BLaER1 (cell line): ENCODE results near the gene TEX9.
"Not testable (repeated sequence)": the region's sequence is repeated elsewhere in the genome, so short reads cannot be mapped to it uniquely, and the experiment has no call there.

Experiments used
- H3K27ac ChIP-seq: shearing (Covaris generic); formaldehyde crosslinking; 2 replicates; pipeline ENCODE4 v1.8.1; 2022
- H3K27me3 ChIP-seq: shearing (Covaris generic); formaldehyde crosslinking; 2 replicates; pipeline ENCODE4 v1.8.1; 2022
- H3K36me3 ChIP-seq: shearing (Covaris generic); formaldehyde crosslinking; 2 replicates; pipeline ENCODE4 v1.8.1; 2022
- H3K4me1 ChIP-seq: shearing (Covaris generic); formaldehyde crosslinking; 2 replicates; pipeline ENCODE4 v1.8.1; 2022
- H3K4me2 ChIP-seq: shearing (Covaris generic); formaldehyde crosslinking; 2 replicates; pipeline ENCODE4 v1.8.1; 2022
- H3K4me3 ChIP-seq: shearing (Covaris generic); formaldehyde crosslinking; 2 replicates; pipeline ENCODE4 v1.8.1; 2022
- H3K9ac ChIP-seq: shearing (Covaris generic); formaldehyde crosslinking; 2 replicates; pipeline ENCODE4 v1.8.1; 2022
- H3K9me3 ChIP-seq: shearing (Covaris generic); formaldehyde crosslinking; 2 replicates; pipeline ENCODE4 v1.8.1; 2022
- H4K20me1 ChIP-seq: shearing (Covaris generic); formaldehyde crosslinking; 2 replicates; pipeline ENCODE4 v1.8.1; 2022
- Cebpa-rat ChIP-seq: shearing (Covaris generic); IDR thresholded peaks from 2 replicates; pipeline ENCODE4 v1.8.1; 2022

TEX9 gene

GRCh38 chr15:56365075-56365711 is at the start of gene TEX9:
TSS of gene TEX9 (plus strand) at chr15:56365426. CDS start at chr15:56365451, 25 bp downstream.
- H3K4me1 ChIP-seq: no peaks in the 10 kb centered on the region
- no peak within 1 kb of the TSS for H3K9ac ChIP-seq
- H3K36me3 ChIP-seq: no peaks in the 10 kb centered on the region
- peaks cover 45% of the 10 kb centered on the region for H3K9me3 ChIP-seq
- H3K27me3 ChIP-seq: peaks cover 21% of the 10 kb centered on the region
- no peak for TF ChIP-seq Cebpa-rat
- peak within 1 kb of the TSS; percentile 48 for H3K4me3 ChIP-seq
- H3K27ac ChIP-seq: no peak within 1 kb of the TSS
- peak within 1 kb of the TSS; percentile 44 for H3K4me2 ChIP-seq
- H4K20me1 ChIP-seq: no peaks in the 10 kb centered on the region

- not testable (repeated sequence) for H3K9ac ChIP-seq, H3K36me3 ChIP-seq, H3K27me3 ChIP-seq, H3K9me3 ChIP-seq, H3K4me2 ChIP-seq, H3K4me1 ChIP-seq, H3K4me3 ChIP-seq, H3K27ac ChIP-seq, H4K20me1 ChIP-seq
These were observed 48.7 kb upstream of the TEX9 start for GRCh38 chr15:56316561-56316960.

GRCh38 chr15:56320316-56320715 is 44.9 kb upstream of the TEX9 start:
- no peaks in the 10 kb centered on the region for H3K36me3 ChIP-seq
- no peak for TF ChIP-seq Cebpa-rat
- no peaks in the 10 kb centered on the region for H3K4me1 ChIP-seq
- no peak overlapping the region for H3K27ac ChIP-seq
- no peak overlapping the region for H3K9ac ChIP-seq
- H3K9me3 ChIP-seq: no peaks in the 10 kb centered on the region
- no peak overlapping the region for H3K4me2 ChIP-seq
- H3K4me3 ChIP-seq: no peak overlapping the region
- H4K20me1 ChIP-seq: no peaks in the 10 kb centered on the region
- H3K27me3 ChIP-seq: no peaks in the 10 kb centered on the region

GRCh38 chr15:56320861-56321260 is 44.4 kb upstream of the TEX9 start:
- H3K27me3 ChIP-seq: no peaks in the 10 kb centered on the region
- no peak overlapping the region for H3K4me3 ChIP-seq
- H3K4me1 ChIP-seq: no peaks in the 10 kb centered on the region
- H3K9ac ChIP-seq: no peak overlapping the region
- H4K20me1 ChIP-seq: no peaks in the 10 kb centered on the region
- H3K36me3 ChIP-seq: no peaks in the 10 kb centered on the region
- H3K27ac ChIP-seq: no peak overlapping the region
- H3K4me2 ChIP-seq: no peak overlapping the region
- no peak for TF ChIP-seq Cebpa-rat
- H3K9me3 ChIP-seq: no peaks in the 10 kb centered on the region

GRCh38 chr15:56322444-56322843 is 42.8 kb upstream of the TEX9 start:
- no peaks in the 10 kb centered on the region for H3K27me3 ChIP-seq
- no peak overlapping the region for H3K4me2 ChIP-seq
- H3K27ac ChIP-seq: no peak overlapping the region
- no peaks in the 10 kb centered on the region for H3K36me3 ChIP-seq
- no peaks in the 10 kb centered on the region for H4K20me1 ChIP-seq
- H3K4me1 ChIP-seq: no peaks in the 10 kb centered on the region
- no peaks in the 10 kb centered on the region for H3K9me3 ChIP-seq
- no peak overlapping the region for H3K4me3 ChIP-seq
- no peak overlapping the region for H3K9ac ChIP-seq
- TF ChIP-seq Cebpa-rat: no peak

- no peak overlapping the region for H3K27ac ChIP-seq
- no peaks in the 10 kb centered on the region for H3K9me3 ChIP-seq
- no peaks in the 10 kb centered on the region for H3K36me3 ChIP-seq
- no peaks in the 10 kb centered on the region for H3K27me3 ChIP-seq
- no peak overlapping the region for H3K4me2 ChIP-seq
- H3K4me3 ChIP-seq: no peak overlapping the region
- H4K20me1 ChIP-seq: no peaks in the 10 kb centered on the region
- H3K4me1 ChIP-seq: no peaks in the 10 kb centered on the region
- no peak overlapping the region for H3K9ac ChIP-seq
- TF ChIP-seq Cebpa-rat: no peak
These were observed 41.8 kb upstream of the TEX9 start for GRCh38 chr15:56323435-56323834.

GRCh38 chr15:56325186-56325585 is 40.0 kb upstream of the TEX9 start:
- H3K9ac ChIP-seq: no peak overlapping the region
- H3K27me3 ChIP-seq: no peaks in the 10 kb centered on the region
- H4K20me1 ChIP-seq: no peaks in the 10 kb centered on the region
- no peaks in the 10 kb centered on the region for H3K9me3 ChIP-seq
- H3K36me3 ChIP-seq: no peaks in the 10 kb centered on the region
- no peak for TF ChIP-seq Cebpa-rat
- H3K4me2 ChIP-seq: no peak overlapping the region
- H3K27ac ChIP-seq: no peak overlapping the region
- H3K4me1 ChIP-seq: no peaks in the 10 kb centered on the region
- H3K4me3 ChIP-seq: no peak overlapping the region

- Histone ChIP-seq H3K4me3 (no peak overlapping the region), H3K36me3 (no peaks in the 10 kb centered on the region), H3K27me3 (no peaks in the 10 kb centered on the region), H3K4me2 (no peak overlapping the region), H3K27ac (no peak overlapping the region), H4K20me1 (no peaks in the 10 kb centered on the region), H3K9ac (no peak overlapping the region), H3K4me1 (no peaks in the 10 kb centered on the region), H3K9me3 (peaks cover 8% of the 10 kb centered on the region; the same call in 1 of the 2 replicates)
- TF ChIP-seq Cebpa-rat: no peak
These were observed 37.3 kb upstream of the TEX9 start for GRCh38 chr15:56327721-56328502.

GRCh38 chr15:56337084-56337725 is 28.0 kb upstream of the TEX9 start:
- Histone ChIP-seq H4K20me1 (no peaks in the 10 kb centered on the region), H3K4me3 (no peak overlapping the region), H3K9me3 (no peaks in the 10 kb centered on the region), H3K4me1 (no peaks in the 10 kb centered on the region), H3K27me3 (no peaks in the 10 kb centered on the region), H3K36me3 (no peaks in the 10 kb centered on the region), H3K9ac (no peak overlapping the region), H3K4me2 (no peak overlapping the region), H3K27ac (no peak overlapping the region)
- TF ChIP-seq Cebpa-rat: no peak

- Histone ChIP-seq H3K4me3 (no peak overlapping the region), H4K20me1 (no peaks in the 10 kb centered on the region), H3K36me3 (no peaks in the 10 kb centered on the region), H3K4me2 (no peak overlapping the region), H3K9me3 (no peaks in the 10 kb centered on the region), H3K9ac (no peak overlapping the region), H3K27ac (no peak overlapping the region), H3K27me3 (no peaks in the 10 kb centered on the region), H3K4me1 (no peaks in the 10 kb centered on the region)
- TF ChIP-seq Cebpa-rat: no peak
These were observed 25.6 kb upstream of the TEX9 start for GRCh38 chr15:56339594-56339993.
